ENCODE results near the gene ROGDI. TPM values are rescaled to one million over a fixed set of nuclear protein-coding genes. Genes with fewer than 3 reads are reported as not detected.
A peak's percentile ranks its signal among the peaks of the same experiment; 100 is the strongest.

Gene ROGDI
- total RNA-seq, 1 experiment from 2014 or later: 36.4 TPM

DNA sequence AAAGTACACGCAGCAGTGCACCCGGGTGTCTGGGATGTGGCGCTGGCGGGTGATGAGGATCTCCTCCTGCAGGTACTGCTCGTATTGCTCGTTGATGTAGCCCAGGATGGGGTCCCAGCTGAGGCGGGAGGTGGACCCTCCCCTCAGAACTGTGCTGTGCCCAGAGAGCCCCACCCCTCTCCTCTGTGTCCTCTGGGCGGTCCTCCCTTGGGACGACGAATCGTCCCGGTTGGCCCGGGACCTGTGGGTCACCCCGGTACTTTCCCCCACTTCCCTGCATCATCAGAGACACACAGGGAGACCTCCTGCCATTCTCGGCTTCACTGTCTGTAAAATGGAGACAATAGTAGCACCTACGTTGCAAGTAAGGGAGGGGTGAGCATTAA lies 18.5 kb downstream of the ROGDI start:
- Histone ChIP-seq H4K8ac (replicated peaks; ENCODE audit: insufficient read length, low read depth, low read length) (no peak overlapping the region), H3K79me1 (ENCODE audit: insufficient read depth, low read depth, low read length, poor library complexity, severe bottlenecking) (no peaks in the 10 kb centered on the region), H3K27me3 (ENCODE audit: insufficient read depth, low read length) (no peaks in the 10 kb centered on the region; the same call in 1 of the 2 replicates), H4K20me1 (ENCODE audit: control insufficient read depth, insufficient read depth, insufficient read length) (no peaks in the 10 kb centered on the region), H2BK12ac (ENCODE audit: insufficient read length, low read depth, low read length) (no peak overlapping the region), H4K91ac (ENCODE audit: insufficient read length, low read depth, low read length) (no peak overlapping the region), H2AK5ac (ENCODE audit: insufficient read length, low read length) (no peak overlapping the region), H3K4me1 (ENCODE audit: insufficient read depth, low read length) (peaks cover 3% of the 10 kb centered on the region; the same call in 1 of the 2 replicates), H3K4ac (ENCODE audit: low read depth, low read length) (no peak overlapping the region), H3K27ac (ENCODE audit: insufficient read length, low read depth, low read length) (no peak overlapping the region), H2BK15ac (ENCODE audit: low read depth, low read length) (no peak overlapping the region), H3K79me2 (ENCODE audit: insufficient read depth, low read length) (no peaks in the 10 kb centered on the region), H3K56ac (ENCODE audit: insufficient read length, low read depth, low read length) (no peak overlapping the region), H3K14ac (ENCODE audit: insufficient read depth, low read length) (no peak overlapping the region), H3T11ph (ENCODE audit: low read length) (no peak overlapping the region), H3K23ac (ENCODE audit: insufficient read length, low read depth, low read length) (no peak overlapping the region), H3K4me2 (ENCODE audit: insufficient read depth, insufficient read length, low read length) (no peak overlapping the region), H3K9ac (ENCODE audit: extremely low read depth, insufficient read length, low read length) (no peak overlapping the region), H4K5ac (ENCODE audit: insufficient read length, low read depth, low read length) (no peak overlapping the region), H2BK5ac (ENCODE audit: insufficient read length, low read length) (no peak overlapping the region), H2BK120ac (ENCODE audit: low read depth, low read length, poor library complexity, severe bottlenecking) (no peak overlapping the region), H3K23me2 (ENCODE audit: insufficient read length, low read depth, low read length, poor library complexity, severe bottlenecking) (no peaks in the 10 kb centered on the region), H3K18ac (ENCODE audit: insufficient read length, low read depth, low read length) (no peak overlapping the region), H2AFZ (ENCODE audit: low read length) (no peak overlapping the region), H2BK20ac (ENCODE audit: low read depth, low read length, poor library complexity, severe bottlenecking) (peak overlapping the region; percentile 78), H3K9me3 (ENCODE audit: control insufficient read depth, low read depth, low read length) (no peaks in the 10 kb centered on the region)
- Mint-ChIP-seq H3K27me3 (ENCODE audit: low read depth) (no peaks in the 10 kb centered on the region; the same call in 1 of the 2 replicates), H3K9me3 (no peaks in the 10 kb centered on the region; a peak in 2 of 5 replicates), H3K27ac (peak overlapping the region in 2 of 3 experiments; percentile 47 to 70; a peak in 4 of 7 replicates), H3K4me3 (no peak overlapping the region), H3K36me3 (ENCODE audit: insufficient read depth in 1 of 3, low read depth in 3 of 3) (no peaks in the 10 kb centered on the region), H3K4me1 (peaks cover 15 to 24% of the 10 kb centered on the region in 2 experiments)
- DNase-seq: no peak
- no peak for TF ChIP-seq CTCF (conservative IDR thresholded peaks at IDR 0.05)
- WGBS (ENCODE audit: extremely low coverage, insufficient read length, low lambda C conversion rate): no CpG with 5 or more reads among the region's 16 CpGs
